ENCODE measurements around the gene MRPS18A. TPM values are rescaled to one million over a fixed set of nuclear protein-coding genes. Genes with fewer than 3 reads are reported as not detected.

Gene MRPS18A
- total and polyA plus RNA-seq, 2 of the 8 experiments (the other 6 are each of a cell fraction or from before 2014, with no cell fraction given), result 48.3 to 121 TPM

GRCh38 chr6:43689421-43689820, 1.8 kb upstream of the MRPS18A start:
- Histone ChIP-seq H3K79me1 (ENCODE audit: low read depth, low read length) (peaks cover 10% of the 10 kb centered on the region), H3K18ac (ENCODE audit: extremely low read depth, low read length) (no peak overlapping the region), H3K36me3 (ENCODE audit: control insufficient read depth in 2 of 4, insufficient read depth in 4 of 4, low read length in 3 of 4) (no peaks in the 10 kb centered on the region; a peak in 1 of 8 replicates), H3K79me2 (ENCODE audit: control insufficient read depth in 1 of 2, insufficient read depth in 2 of 2, low read length in 2 of 2) (peaks cover 8 to 31% of the 10 kb centered on the region in 2 experiments), H4K91ac (replicated peaks; ENCODE audit: insufficient read length, low read length) (no peak overlapping the region), H4K8ac (ENCODE audit: extremely low read depth, insufficient read depth, low read length) (no peak overlapping the region), H3K4me2 (ENCODE audit: insufficient read depth in 1 of 2, low read depth in 2 of 2, low read length in 2 of 2) (no peak overlapping the region), H3K4me1 (replicated peaks in 1 of 4; ENCODE audit: control insufficient read depth in 3 of 4, insufficient read depth in 4 of 4, low read length in 3 of 4) (peaks cover 0 to 10% (median 3%) of the 10 kb centered on the region in 4 experiments; a peak in 5 of 7 replicates), H2BK120ac (replicated peaks; ENCODE audit: low read depth, low read length) (no peak overlapping the region), H3K23me2 (ENCODE audit: low read depth, low read length) (peaks cover 13% of the 10 kb centered on the region), H2AK5ac (ENCODE audit: low read depth, low read length) (no peak overlapping the region), H3K4ac (replicated peaks; ENCODE audit: insufficient read length, low read depth, low read length) (no peak overlapping the region), H3K27me3 (replicated peaks in 1 of 4; ENCODE audit: control insufficient read depth in 3 of 4, extremely low read depth in 1 of 4, insufficient read depth in 3 of 4, low read length in 3 of 4) (no peaks in the 10 kb centered on the region), H3K4me3 (ENCODE audit: extremely low read depth in 1 of 4, insufficient read depth in 2 of 4, low read depth in 3 of 4, low read length in 4 of 4) (no peak overlapping the region), H3K9ac (replicated peaks in 1 of 4; ENCODE audit: extremely low read depth in 1 of 4, low read depth in 3 of 4, low read length in 3 of 4) (no peak overlapping the region), H2BK5ac (ENCODE audit: low read depth, low read length) (no peak overlapping the region), H3K27ac (ENCODE audit: low read depth, low read length) (no peak overlapping the region), H4K5ac (ENCODE audit: insufficient read length, low read depth, low read length) (no peak overlapping the region), H3K14ac (ENCODE audit: insufficient read length) (no peak overlapping the region), H3K56ac (replicated peaks; ENCODE audit: insufficient read length, low read depth, low read length) (no peak overlapping the region), H2AFZ (ENCODE audit: low read length) (no peak overlapping the region), H3K9me3 (ENCODE audit: insufficient read depth in 2 of 2, low read depth in 1 of 2, low read length in 1 of 2) (no peaks in the 10 kb centered on the region), H4K20me1 (replicated peaks in 1 of 2; ENCODE audit: control insufficient read depth in 1 of 2, insufficient read depth in 2 of 2, low read length in 2 of 2) (peaks cover 5 to 7% of the 10 kb centered on the region in 2 experiments), H2BK15ac (ENCODE audit: low read length) (no peak overlapping the region), H2BK20ac (ENCODE audit: low read length) (no peak overlapping the region), H3K23ac (ENCODE audit: insufficient read length) (no peak overlapping the region), H2BK12ac (ENCODE audit: low read depth, low read length) (no peak overlapping the region)
- ChIA-PET CTCF (ENCODE audit: partially characterized antibody) (interaction anchor here (0.6 to 2.9 kb wide), 6 partner anchors 12 to 180 kb away, joined by 3 to 15 read pairs (median 4); partner anchors contain the start of gene VEGFA), POLR2A (ENCODE audit: partially characterized antibody) (interaction anchor here (0.9 to 7.7 kb wide), 5 partner anchors 8 to 60 kb away, joined by 3 to 85 read pairs (median 5); no protein-coding TSS in a partner anchor)
- 83% methylated on average over 2 of the region's 2 CpGs; no CpG with 5 or more reads in 1 of the 2 experiments for WGBS, 2 experiments (ENCODE audit: extremely low coverage in 1 of 2, insufficient coverage in 1 of 2, insufficient read length in 1 of 2, insufficient replicate concordance in 2 of 2, low coverage in 1 of 2, low lambda C conversion rate in 2 of 2, missing lambda C conversion rate in 1 of 2)
- no peak for DNase-seq (ENCODE audit: low read depth in 1 of 2, low spot score in 2 of 2)
- FAIRE-seq, result no peak
- no peak for TF ChIP-seq POU5F1 (IDR thresholded peaks at IDR 0.05; ENCODE audit: low read depth, low read length)
- TF ChIP-seq BACH1 (IDR thresholded peaks at IDR 0.05; ENCODE audit: low read length), result no peak

Measured in H1 (cell line).